Naive thymus-derived CD4-positive, alpha-beta T cell (primary cell): ENCODE measurements around the gene EYA2. TPM values are rescaled to one million over a fixed set of nuclear protein-coding genes. Genes with fewer than 3 reads are reported as not detected.

Experiments
- ATAC-seq: fragments of 150-1000 bp; cut with Tn5 transposase; 2 replicates; pipeline ENCODE4 v1.10.0; 2021; ENCODE audit warnings: mild to moderate bottlenecking, moderate library complexity
- CTCF ChIA-PET: fragments of 350-600 bp; sonication (Branson Sonifier 250); formaldehyde crosslinking; loops from one replicate; lab custom pipeline; 2021; ENCODE audit warnings: antibody characterized with exemption; lab: Charles Lee
- POLR2A ChIA-PET: fragments of 350-600 bp; sonication (Branson Sonifier 250); formaldehyde crosslinking; loops from one replicate; lab custom pipeline; 2021; ENCODE audit warnings: antibody characterized with exemption, inconsistent platforms; lab: Charles Lee
- DNase-seq, 9 donors: peaks; one replicate each; pipeline versions ENCODE4 v3.0.0 to v3.0.0-alpha.2; 2020 to 2022; ENCODE audit warnings: mixed read lengths in 1 of 9
- H3K27ac ChIP-seq: one replicate; pipeline ENCODE4 v1.7.0; 2013; ENCODE audit warnings: mild to moderate bottlenecking, low read depth, low read length, moderate library complexity
- H3K27me3 ChIP-seq, 2 donors: one replicate each; pipeline ENCODE4 v1.7.0; 2013; ENCODE audit warnings: low read length in 2 of 2, mild to moderate bottlenecking in 2 of 2, moderate library complexity in 2 of 2; ENCODE audit not compliant: control insufficient read depth in 2 of 2, insufficient read depth in 2 of 2
- H3K36me3 ChIP-seq, 3 experiments: 1 replicate in 2 of 3; 2 replicates in 1 of 3; pipeline ENCODE4 v1.7.0; 2013; ENCODE audit warnings: low read length in 3 of 3, mild to moderate bottlenecking in 3 of 3, moderate library complexity in 1 of 3; ENCODE audit not compliant: insufficient read depth in 3 of 3, control insufficient read depth in 2 of 3
- H3K4me1 ChIP-seq, 2 donors: one replicate each; pipeline ENCODE4 v1.7.0; 2013; ENCODE audit warnings: low read length in 2 of 2, mild to moderate bottlenecking in 2 of 2, moderate library complexity in 1 of 2; ENCODE audit not compliant: control insufficient read depth in 2 of 2, insufficient read depth in 2 of 2
- H3K4me3 ChIP-seq: 2 replicates; pipeline ENCODE4 v1.7.0; 2013; ENCODE audit warnings: mild to moderate bottlenecking, low read length
- H3K9me3 ChIP-seq, 3 experiments: 1 replicate in 2 of 3; 2 replicates in 1 of 3; pipeline ENCODE4 v1.7.0; 2013; ENCODE audit warnings: low read length in 3 of 3; ENCODE audit not compliant: control insufficient read depth in 2 of 3
- H3K27ac Mint-ChIP-seq, 9 donors: one replicate each; pipeline ENCODE4 v1.8.0; 2020 to 2022; ENCODE audit warnings: mixed read lengths in 9 of 9, mild to moderate bottlenecking in 8 of 9, moderate library complexity in 5 of 9, inconsistent platforms in 2 of 9
- H3K27me3 Mint-ChIP-seq, 5 donors: one replicate each; pipeline ENCODE4 v1.8.0; 2021 to 2022; ENCODE audit warnings: mixed read lengths in 5 of 5, mild to moderate bottlenecking in 1 of 5
- H3K36me3 Mint-ChIP-seq, 5 donors: one replicate each; pipeline ENCODE4 v1.8.0; 2020 to 2022; ENCODE audit warnings: mixed read lengths in 5 of 5, mild to moderate bottlenecking in 3 of 5, inconsistent platforms in 1 of 5
- H3K4me1 Mint-ChIP-seq, 7 donors: one replicate each; pipeline ENCODE4 v1.8.0; 2020 to 2022; ENCODE audit warnings: mixed read lengths in 7 of 7, mild to moderate bottlenecking in 3 of 7, inconsistent platforms in 1 of 7
- H3K4me3 Mint-ChIP-seq, 10 donors: one replicate each; pipeline ENCODE4 v1.8.0; 2020 to 2022; ENCODE audit warnings: mild to moderate bottlenecking in 10 of 10, mixed read lengths in 10 of 10, moderate library complexity in 6 of 10, inconsistent platforms in 2 of 10
- H3K9me3 Mint-ChIP-seq, 11 donors: one replicate each; pipeline ENCODE4 v1.8.0; 2020 to 2022; ENCODE audit warnings: mixed read lengths in 11 of 11, mild to moderate bottlenecking in 4 of 11, inconsistent platforms in 1 of 11, moderate library complexity in 1 of 11
- intact Hi-C, 2 donors: fragments of 100-400 bp; cut with micrococcal nuclease; formaldehyde crosslinking; loops; one replicate each; pipeline ENCODE4 v1.15.1; 2023
- polyA plus RNA-seq, 2 donors: library from polyadenylated mRNA; unstranded; fragments of 300-500 nt; fragmentation: Illumina TruSeq; gene quantifications; one replicate each; pipeline ENCODE4 v1.2.3, GENCODE V29; 2021
- total RNA-seq, 6 experiments: library from RNA in 5 of 6; stranded (reverse) in 5 of 6; gene quantifications; 1 replicate in 5 of 6; 2 replicates in 1 of 6; pipeline ENCODE4 v1.2.3 and lab custom pipeline; 2021 to 2026

The EYA2 gene
- total and polyA plus RNA-seq, 7 experiments from 2014 or later: 0.16 TPM; not detected in 6

- H3K4me1 Mint-ChIP-seq: peaks cover 0 to 1% (median 0%) of the 10 kb centered on the region in 7 donors
- ATAC-seq (peak; percentile 85), DNase-seq (peak in 2 of 9 donors; percentile 4 to 11)
- CTCF ChIA-PET: no interaction called here
- Histone ChIP-seq H3K27me3 (no peaks in the 10 kb centered on the region), H3K27ac (no peak overlapping the region), H3K4me3 (no peak overlapping the region), H3K9me3 (no peaks in the 10 kb centered on the region), H3K4me1 (no peaks in the 10 kb centered on the region), H3K36me3 (no peaks in the 10 kb centered on the region)
- POLR2A ChIA-PET: no interaction called here
- H3K36me3 Mint-ChIP-seq: peaks cover 0 to 3% (median 0%) of the 10 kb centered on the region in 5 donors
- H3K4me3 Mint-ChIP-seq: no peak overlapping the region
- no peak overlapping the region for H3K27ac Mint-ChIP-seq
- H3K9me3 Mint-ChIP-seq: peaks cover 0 to 6% (median 0%) of the 10 kb centered on the region in 11 donors
- intact Hi-C loops: loop anchor here in 1 of 2 donors (1.0 kb wide), 1 partner anchor 392 kb away; no protein-coding TSS in a partner anchor
- H3K27me3 Mint-ChIP-seq: peaks cover 5 to 32% (median 26%) of the 10 kb centered on the region in 5 donors
Measured at GRCh38 chr20:47150403-47151152, 255.9 kb downstream of the EYA2 start.

- H3K27me3 ChIP-seq: no peaks in the 10 kb centered on the region
- no peaks in the 10 kb centered on the region for H3K9me3 ChIP-seq
- ChIA-PET POLR2A (interaction anchor here (0.6 kb wide), 1 partner anchor 577 kb away, joined by 3 read pairs; no protein-coding TSS in a partner anchor), CTCF (no interaction called here)
- H3K4me1 ChIP-seq: no peaks in the 10 kb centered on the region
- H3K9me3 Mint-ChIP-seq: peaks cover 0 to 6% (median 0%) of the 10 kb centered on the region in 11 donors
- peaks cover 0 to 3% (median 0%) of the 10 kb centered on the region in 5 donors for H3K36me3 Mint-ChIP-seq
- H3K4me3 ChIP-seq: no peak overlapping the region
- intact Hi-C loops: no loop called here
- peak overlapping the region in 1 of 9 donors; percentile 4 for H3K27ac Mint-ChIP-seq
- H3K4me1 Mint-ChIP-seq: peaks cover 0 to 1% (median 0%) of the 10 kb centered on the region in 7 donors
- H3K27ac ChIP-seq: no peak overlapping the region
- no peaks in the 10 kb centered on the region for H3K36me3 ChIP-seq
- no peak overlapping the region for H3K4me3 Mint-ChIP-seq
- DNase-seq: no peak
- ATAC-seq: no peak
- peaks cover 5 to 32% (median 23%) of the 10 kb centered on the region in 5 donors for H3K27me3 Mint-ChIP-seq
Measured at GRCh38 chr20:47152068-47152467, 257.4 kb downstream of the EYA2 start.

- Mint-ChIP-seq H3K4me3 (no peak overlapping the region), H3K36me3 (peaks cover 0 to 3% (median 0%) of the 10 kb centered on the region in 5 donors), H3K4me1 (no peaks in the 10 kb centered on the region), H3K27ac (no peak overlapping the region), H3K27me3 (peaks cover 3 to 27% (median 18%) of the 10 kb centered on the region in 5 donors), H3K9me3 (peaks cover 0 to 6% (median 0%) of the 10 kb centered on the region in 11 donors)
- Histone ChIP-seq H3K9me3 (no peaks in the 10 kb centered on the region), H3K27me3 (no peaks in the 10 kb centered on the region), H3K36me3 (no peaks in the 10 kb centered on the region), H3K4me1 (no peaks in the 10 kb centered on the region), H3K4me3 (no peak overlapping the region), H3K27ac (no peak overlapping the region)
- DNase-seq: no peak
- no peak for ATAC-seq
- intact Hi-C loops: no loop called here
- POLR2A ChIA-PET: no interaction called here
- CTCF ChIA-PET: no interaction called here
Measured at GRCh38 chr20:47154089-47154488, 259.4 kb downstream of the EYA2 start.

GRCh38 chr20:47156301-47157137, 261.9 kb downstream of the EYA2 start:
- intact Hi-C loops: no loop called here
- Histone ChIP-seq H3K36me3 (no peaks in the 10 kb centered on the region), H3K27ac (no peak overlapping the region), H3K9me3 (no peaks in the 10 kb centered on the region), H3K27me3 (no peaks in the 10 kb centered on the region), H3K4me1 (no peaks in the 10 kb centered on the region), H3K4me3 (no peak overlapping the region)
- no peak overlapping the region for H3K4me3 Mint-ChIP-seq
- H3K27ac Mint-ChIP-seq: no peak overlapping the region
- no peaks in the 10 kb centered on the region for H3K4me1 Mint-ChIP-seq
- no peak for ATAC-seq
- DNase-seq: no peak
- ChIA-PET CTCF (no interaction called here), POLR2A (no interaction called here)
- H3K9me3 Mint-ChIP-seq: peaks cover 0 to 6% (median 0%) of the 10 kb centered on the region in 11 donors
- peaks cover 6 to 24% (median 22%) of the 10 kb centered on the region in 5 donors for H3K27me3 Mint-ChIP-seq
- peaks cover 0 to 3% (median 0%) of the 10 kb centered on the region in 5 donors for H3K36me3 Mint-ChIP-seq

- ATAC-seq: no peak
- intact Hi-C loops: no loop called here
Measured at GRCh38 chr20:47159166-47159565, 264.5 kb downstream of the EYA2 start.

GRCh38 chr20:47160240-47160639, 265.6 kb downstream of the EYA2 start:
- no peak overlapping the region for H3K4me3 Mint-ChIP-seq
- H3K27ac ChIP-seq: no peak overlapping the region

More at GRCh38 chr20:47159166-47159565, 264.5 kb downstream of the EYA2 start:
- CTCF ChIA-PET: no interaction called here
- H3K36me3 Mint-ChIP-seq: peaks cover 0 to 3% (median 0%) of the 10 kb centered on the region in 5 donors
- Histone ChIP-seq H3K4me1 (no peaks in the 10 kb centered on the region), H3K4me3 (no peak overlapping the region), H3K9me3 (no peaks in the 10 kb centered on the region), H3K27ac (no peak overlapping the region), H3K36me3 (no peaks in the 10 kb centered on the region), H3K27me3 (no peaks in the 10 kb centered on the region)
- H3K4me1 Mint-ChIP-seq: no peaks in the 10 kb centered on the region
- peaks cover 3 to 17% (median 14%) of the 10 kb centered on the region in 5 donors for H3K27me3 Mint-ChIP-seq
- no peak overlapping the region for H3K4me3 Mint-ChIP-seq
- DNase-seq: no peak
- POLR2A ChIA-PET: no interaction called here
- peaks cover 0 to 2% (median 0%) of the 10 kb centered on the region in 11 donors for H3K9me3 Mint-ChIP-seq
- H3K27ac Mint-ChIP-seq: no peak overlapping the region

More at GRCh38 chr20:47160240-47160639, 265.6 kb downstream of the EYA2 start:
- Mint-ChIP-seq H3K4me1 (no peaks in the 10 kb centered on the region), H3K27ac (no peak overlapping the region), H3K9me3 (no peaks in the 10 kb centered on the region), H3K27me3 (peaks cover 3 to 15% (median 8%) of the 10 kb centered on the region in 5 donors), H3K36me3 (no peaks in the 10 kb centered on the region)
- no peaks in the 10 kb centered on the region for H3K27me3 ChIP-seq
- ChIA-PET CTCF (no interaction called here), POLR2A (no interaction called here)
- no peak overlapping the region for H3K4me3 ChIP-seq
- no peaks in the 10 kb centered on the region for H3K36me3 ChIP-seq
- no peaks in the 10 kb centered on the region for H3K4me1 ChIP-seq
- DNase-seq: no peak
- no peak for ATAC-seq
- intact Hi-C loops: no loop called here
- H3K9me3 ChIP-seq: no peaks in the 10 kb centered on the region
